ENCODE data around the gene CXCL1.

Gene CXCL1

GRCh38 chr4:73919691-73920090 is 50.5 kb downstream of the CXCL1 start:
- DNase-seq: no peak
